ENCODE data around the gene HMX3. TPM values are rescaled to one million over a fixed set of nuclear protein-coding genes. Genes with fewer than 3 reads are reported as not detected.

Gene HMX3
- total and polyA plus RNA-seq, 2 donors (not counting 3 experiments of a cell fraction or from before 2014, with no cell fraction given), result not detected

DNA sequence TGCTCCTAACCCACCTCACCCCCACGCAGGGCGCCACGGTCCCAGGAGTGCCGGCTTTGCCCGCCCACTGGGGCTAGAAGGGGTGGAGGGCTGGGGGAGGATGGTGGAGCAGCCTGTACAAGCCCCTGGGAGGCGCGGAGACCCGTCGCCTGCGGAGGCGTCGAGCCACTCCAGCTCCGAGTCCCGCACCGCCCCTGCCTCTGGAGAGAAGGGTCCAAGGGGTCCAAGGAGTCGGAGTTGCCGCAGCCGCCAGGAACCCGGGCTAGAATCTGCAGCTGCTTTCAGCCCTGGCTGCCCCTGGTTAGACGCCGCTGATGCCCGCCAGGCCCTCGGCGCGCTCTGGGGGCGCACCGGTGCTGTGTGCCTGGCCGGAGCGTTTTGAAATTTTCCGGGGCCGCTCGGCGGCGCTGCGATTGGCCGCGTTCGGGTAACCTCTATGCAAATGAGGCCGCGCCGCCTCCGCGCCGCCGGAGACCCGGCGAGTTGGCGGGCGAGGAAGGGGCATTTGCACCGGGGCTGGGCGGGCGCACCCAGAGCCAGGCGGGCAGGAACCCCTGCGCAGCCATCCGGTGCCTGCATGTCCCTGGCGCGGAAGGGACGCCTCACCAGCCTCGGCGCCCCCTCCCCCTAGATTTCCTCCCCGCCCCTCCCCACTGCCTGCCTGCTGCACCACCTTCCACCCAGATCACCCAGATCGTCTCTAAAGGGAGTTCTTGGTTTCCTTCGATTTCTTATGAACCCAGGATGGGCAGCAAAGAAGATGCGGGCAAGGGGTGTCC is 12.1 kb downstream of the HMX3 start, which contains the start of gene HMX2:
Gene HMX2, plus strand, starts transcription at position 502 of the 779 bp plus-strand sequence. Its CDS starts 243 bp downstream, at position 745.
- ChIA-PET POLR2A (no interaction called here), CTCF (no interaction called here)
- peak; percentile 16 for TF ChIP-seq EZH2 (IDR thresholded peaks at IDR 0.05; ENCODE audit: borderline replicate concordance, low read depth, low read length, severe bottlenecking)
- TF ChIP-seq POLR2AphosphoS5 (IDR thresholded peaks at IDR 0.05; ENCODE audit: insufficient read depth, low read depth, low read length), result no peak
- no peaks in the 10 kb centered on the region for H3K9me3 ChIP-seq (replicated peaks; ENCODE audit: control insufficient read depth, insufficient read depth, low read length)
- no peak within 1 kb of the TSS for H3K27ac ChIP-seq (ENCODE audit: insufficient read depth, low read depth, low read length)
- no peaks in the 10 kb centered on the region for H3K36me3 ChIP-seq (ENCODE audit: control insufficient read depth in 2 of 2, extremely low read depth in 1 of 2, insufficient read depth in 2 of 2, low read length in 2 of 2)
- peaks cover 8% of the 10 kb centered on the region for H3K4me1 ChIP-seq (ENCODE audit: control insufficient read depth, extremely low read depth, insufficient read depth, low read length)
- no peak within 1 kb of the TSS for H3K4me3 ChIP-seq (replicated peaks in 1 of 3; ENCODE audit: insufficient read depth in 1 of 3, low read depth in 1 of 3, low read length in 3 of 3)
- no peak within 1 kb of the TSS for H2AFZ ChIP-seq (ENCODE audit: low read depth, low read length)
- intact Hi-C loops (cut with micrococcal nuclease) (loop anchor here (1.0 kb wide), 1 partner anchor 9 kb away; no protein-coding TSS in a partner anchor), dilution Hi-C loops (cut with MboI; ENCODE audit: extremely low pct_ligation_motif_present, low sequenced_read_pairs) (no loop called here)
- H3K4me2 ChIP-seq (ENCODE audit: insufficient read depth, low read length), result no peak within 1 kb of the TSS
- BruUV-seq (replicated peaks), result no TSS peak
- FAIRE-seq (no peak), DNase-seq (ENCODE audit: low read depth, low spot score) (no peak)
- peaks cover 90 to 99% of the 10 kb centered on the region in 2 experiments for H3K27me3 ChIP-seq (ENCODE audit: control insufficient read depth in 2 of 2, insufficient read depth in 2 of 2, low read length in 2 of 2)
- no peaks in the 10 kb centered on the region for H3K9me1 ChIP-seq (replicated peaks; ENCODE audit: control insufficient read depth, extremely low read depth, insufficient read depth, low read length)
- H3K79me2 ChIP-seq (ENCODE audit: control insufficient read depth, insufficient read depth, low read length), result no peaks in the 10 kb centered on the region
- H4K20me1 ChIP-seq (replicated peaks; ENCODE audit: control insufficient read depth, extremely low read depth, insufficient read depth, low read length), result no peaks in the 10 kb centered on the region
- no peak within 1 kb of the TSS for H3K9ac ChIP-seq (replicated peaks; ENCODE audit: extremely low read depth, insufficient read depth, low read length)

DNA sequence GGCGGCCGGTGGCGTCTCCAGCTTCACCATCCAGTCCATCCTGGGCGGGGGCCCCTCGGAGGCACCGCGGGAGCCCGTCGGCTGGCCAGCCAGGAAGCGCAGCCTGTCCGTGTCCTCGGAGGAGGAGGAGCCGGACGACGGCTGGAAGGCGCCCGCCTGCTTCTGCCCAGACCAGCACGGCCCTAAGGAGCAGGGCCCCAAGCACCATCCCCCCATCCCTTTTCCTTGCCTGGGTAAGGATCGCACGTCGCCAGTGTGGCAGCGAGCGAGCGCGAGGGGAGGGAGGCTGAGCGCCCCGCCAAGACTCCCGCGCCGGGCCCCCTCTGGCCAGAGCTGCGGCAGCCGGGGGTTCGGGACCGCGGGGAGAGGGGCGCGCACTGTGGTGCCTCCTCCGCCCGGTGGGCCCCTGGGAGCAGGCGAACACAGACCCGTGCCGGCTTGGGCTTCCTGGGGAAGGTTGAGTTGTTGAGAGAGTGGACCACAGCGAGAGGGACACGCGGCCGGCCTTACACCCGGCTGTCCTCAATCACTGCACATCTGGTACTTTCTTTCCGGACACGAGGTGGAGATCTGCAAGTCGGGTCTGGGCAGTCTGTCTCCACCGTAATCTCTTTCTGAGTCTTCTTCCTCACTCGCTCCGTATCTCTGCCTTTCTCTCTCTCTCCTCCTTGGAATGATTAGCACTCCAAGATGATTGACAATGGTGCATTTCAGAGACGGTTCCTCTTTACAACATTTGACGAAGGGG is 12.8 kb downstream of the HMX3 start:
- TF ChIP-seq EZH2 (IDR thresholded peaks at IDR 0.05; ENCODE audit: borderline replicate concordance, low read depth, low read length, severe bottlenecking) (peak; percentile 18), POLR2AphosphoS5 (IDR thresholded peaks at IDR 0.05; ENCODE audit: insufficient read depth, low read depth, low read length) (no peak), JUN (IDR thresholded peaks at IDR 0.05; ENCODE audit: borderline replicate concordance, insufficient read depth, insufficient read length, low read depth) (no peak)
- TF ChIP-seq, protein P1, sequence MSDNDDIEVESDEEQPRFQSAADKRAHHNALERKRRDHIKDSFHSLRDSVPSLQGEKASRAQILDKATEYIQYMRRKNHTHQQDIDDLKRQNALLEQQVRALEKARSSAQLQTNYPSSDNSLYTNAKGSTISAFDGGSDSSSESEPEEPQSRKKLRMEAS (IDR thresholded peaks at IDR 0.05; ENCODE audit: insufficient read depth, insufficient read length), result no peak
- TF ChIP-seq, protein P2, sequence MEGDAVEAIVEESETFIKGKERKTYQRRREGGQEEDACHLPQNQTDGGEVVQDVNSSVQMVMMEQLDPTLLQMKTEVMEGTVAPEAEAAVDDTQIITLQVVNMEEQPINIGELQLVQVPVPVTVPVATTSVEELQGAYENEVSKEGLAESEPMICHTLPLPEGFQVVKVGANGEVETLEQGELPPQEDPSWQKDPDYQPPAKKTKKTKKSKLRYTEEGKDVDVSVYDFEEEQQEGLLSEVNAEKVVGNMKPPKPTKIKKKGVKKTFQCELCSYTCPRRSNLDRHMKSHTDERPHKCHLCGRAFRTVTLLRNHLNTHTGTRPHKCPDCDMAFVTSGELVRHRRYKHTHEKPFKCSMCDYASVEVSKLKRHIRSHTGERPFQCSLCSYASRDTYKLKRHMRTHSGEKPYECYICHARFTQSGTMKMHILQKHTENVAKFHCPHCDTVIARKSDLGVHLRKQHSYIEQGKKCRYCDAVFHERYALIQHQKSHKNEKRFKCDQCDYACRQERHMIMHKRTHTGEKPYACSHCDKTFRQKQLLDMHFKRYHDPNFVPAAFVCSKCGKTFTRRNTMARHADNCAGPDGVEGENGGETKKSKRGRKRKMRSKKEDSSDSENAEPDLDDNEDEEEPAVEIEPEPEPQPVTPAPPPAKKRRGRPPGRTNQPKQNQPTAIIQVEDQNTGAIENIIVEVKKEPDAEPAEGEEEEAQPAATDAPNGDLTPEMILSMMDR (IDR thresholded peaks at IDR 0.05; ENCODE audit: extremely low read depth in 1 of 2, insufficient read depth in 1 of 2, low read depth in 1 of 2, low read length in 2 of 2), result no peak
- no TSS peak for BruUV-seq (replicated peaks)

More for the DNA sequence above, 12.8 kb downstream of the HMX3 start:
- intact Hi-C loops (cut with micrococcal nuclease), result loop anchor here (1.0 kb wide), 1 partner anchor 9 kb away; no protein-coding TSS in a partner anchor
- ChIA-PET POLR2A (interaction anchor here (0.6 kb wide), 1 partner anchor 75 kb away, joined by 4 read pairs; no protein-coding TSS in a partner anchor), CTCF (interaction anchor here (3.1 kb wide), 1 partner anchor 15 kb away, joined by 20 read pairs; no protein-coding TSS in a partner anchor)
- no peak overlapping the region for H3K4me3 ChIP-seq (replicated peaks in 1 of 3; ENCODE audit: insufficient read depth in 1 of 3, low read depth in 1 of 3, low read length in 3 of 3)
- H3K4me1 ChIP-seq (ENCODE audit: control insufficient read depth, extremely low read depth, insufficient read depth, low read length), result peaks cover 8% of the 10 kb centered on the region
- no peaks in the 10 kb centered on the region for H3K9me1 ChIP-seq (replicated peaks; ENCODE audit: control insufficient read depth, extremely low read depth, insufficient read depth, low read length)
- H4K20me1 ChIP-seq (replicated peaks; ENCODE audit: control insufficient read depth, extremely low read depth, insufficient read depth, low read length), result no peaks in the 10 kb centered on the region
- dilution Hi-C loops (cut with MboI; ENCODE audit: extremely low pct_ligation_motif_present, low sequenced_read_pairs), result no loop called here
- H3K9ac ChIP-seq (replicated peaks; ENCODE audit: extremely low read depth, insufficient read depth, low read length), result no peak overlapping the region
- no peaks in the 10 kb centered on the region for H3K9me3 ChIP-seq (replicated peaks; ENCODE audit: control insufficient read depth, insufficient read depth, low read length)
- H3K36me3 ChIP-seq (ENCODE audit: control insufficient read depth in 2 of 2, extremely low read depth in 1 of 2, insufficient read depth in 2 of 2, low read length in 2 of 2), result no peaks in the 10 kb centered on the region
- no peak overlapping the region for H2AFZ ChIP-seq (ENCODE audit: low read depth, low read length)
- H3K4me2 ChIP-seq (ENCODE audit: insufficient read depth, low read length), result no peak overlapping the region
- no peak overlapping the region for H3K27ac ChIP-seq (ENCODE audit: insufficient read depth, low read depth, low read length)
- no peaks in the 10 kb centered on the region for H3K79me2 ChIP-seq (ENCODE audit: control insufficient read depth, insufficient read depth, low read length)
- FAIRE-seq (no peak), DNase-seq (ENCODE audit: low read depth, low spot score) (no peak)
- peaks cover 85 to 97% of the 10 kb centered on the region in 2 experiments for H3K27me3 ChIP-seq (ENCODE audit: control insufficient read depth in 2 of 2, insufficient read depth in 2 of 2, low read length in 2 of 2)
